SHP77 treated with DMSO at 0.1 percent for 48 hours (cell line): Measurements from ENCODE around the gene TTLL3.

Experiments
- DNase-seq: peaks from one replicate; lab custom pipeline; 2025; lab: John Stamatoyannopoulos, UW

TTLL3 gene

GRCh38 chr3:9806688-9807589 lies 3.1 kb upstream of the TTLL3 start:
- DNase-seq, result no peak

- DNase-seq, result no peak
These were observed 2.1 kb upstream of the TTLL3 start for GRCh38 chr3:9807981-9808344.

- DNase-seq, result peak; percentile 34
These were observed 1.6 kb upstream of the TTLL3 start for GRCh38 chr3:9808345-9809037.

- no peak for DNase-seq
These were observed 835 bp upstream of the TTLL3 start for GRCh38 chr3:9809239-9809614.

GRCh38 chr3:9810433-9810770 lies 340 bp downstream of the TTLL3 start:
- DNase-seq, result no peak

- DNase-seq, result no peak
These were observed 784 bp downstream of the TTLL3 start for GRCh38 chr3:9810846-9811245.

GRCh38 chr3:9812870-9813483 lies 2.9 kb downstream of the TTLL3 start:
- no peak for DNase-seq

- no peak for DNase-seq
These were observed 5.9 kb downstream of the TTLL3 start for GRCh38 chr3:9815986-9816385.

GRCh38 chr3:9817436-9817835 lies 7.4 kb downstream of the TTLL3 start:
- no peak for DNase-seq

GRCh38 chr3:9818666-9819335 lies 8.7 kb downstream of the TTLL3 start:
- DNase-seq, result no peak

- DNase-seq, result no peak
These were observed 10.5 kb downstream of the TTLL3 start for GRCh38 chr3:9820543-9820942.

GRCh38 chr3:9820946-9821345 lies 10.9 kb downstream of the TTLL3 start:
- no peak for DNase-seq

GRCh38 chr3:9825451-9826040 lies 15.5 kb downstream of the TTLL3 start:
- no peak for DNase-seq

- peak; percentile 16 for DNase-seq
These were observed 16.9 kb downstream of the TTLL3 start for GRCh38 chr3:9826815-9827573.

GRCh38 chr3:9828801-9829755 lies 19.0 kb downstream of the TTLL3 start:
- no peak for DNase-seq

- DNase-seq, result no peak
These were observed 21.2 kb downstream of the TTLL3 start for GRCh38 chr3:9831253-9831652.

- no peak for DNase-seq
These were observed 23.0 kb downstream of the TTLL3 start for GRCh38 chr3:9833078-9833477.

- no peak for DNase-seq
These were observed 24.7 kb downstream of the TTLL3 start for GRCh38 chr3:9834520-9835380.
